Fibroblast of villous mesenchyme (primary cell): ENCODE data around the gene NXPH4. TPM values are rescaled to one million over a fixed set of nuclear protein-coding genes. Genes with fewer than 3 reads are reported as not detected.

Experiments used
- DNase-seq: peaks from one replicate; pipeline ENCODE4 v3.0.0-alpha.2; 2010; ENCODE audit warnings: low read depth
- H3K4me3 ChIP-seq: 2 replicates; pipeline ENCODE4 v1.5.1; 2011; ENCODE audit warnings: low read depth, mild to moderate bottlenecking, low read length
- small RNA-seq: library from RNA; depleted of rRNA; stranded (forward); fragments of <200 nt; gene quantifications from one replicate; pipeline ENCODE3, GENCODE V24; 2012
- total RNA-seq: library from RNA; depleted of rRNA; stranded (reverse); fragments of >200 nt; gene quantifications from 2 replicates; pipeline ENCODE4 v1.2.3, GENCODE V29; 2012
- TF ChIP-seq, protein P1 (sequence below): IDR thresholded peaks from 2 replicates; pipeline ENCODE4 v1.5.1; 2012; ENCODE audit warnings: low read depth, mild to moderate bottlenecking, low read length; ENCODE audit not compliant: insufficient read depth

Gene NXPH4
- total RNA-seq, 1 donor: 1.3 TPM

DNA sequence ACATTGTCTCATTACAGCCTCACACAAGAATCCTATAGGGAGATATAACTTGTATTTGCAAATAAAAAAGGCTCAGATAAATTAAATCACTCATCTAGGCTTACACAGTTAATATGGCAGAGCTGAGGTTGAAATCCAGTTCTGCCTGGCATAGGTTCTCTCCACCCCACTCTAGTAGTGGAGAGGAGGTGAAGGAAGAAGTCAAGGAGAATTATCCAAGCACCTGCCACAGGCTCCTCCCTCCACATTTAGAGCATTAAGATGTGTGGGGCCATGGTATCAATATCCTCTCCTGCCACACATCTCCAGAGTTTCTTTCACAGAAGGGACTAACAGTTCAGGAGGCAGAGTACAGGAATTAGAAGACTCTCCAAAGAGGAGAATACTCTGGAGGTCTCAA lies 56.9 kb downstream of the NXPH4 start:
- H3K4me3 ChIP-seq: no peak overlapping the region
- DNase-seq: no peak
- TF ChIP-seq, protein P1, sequence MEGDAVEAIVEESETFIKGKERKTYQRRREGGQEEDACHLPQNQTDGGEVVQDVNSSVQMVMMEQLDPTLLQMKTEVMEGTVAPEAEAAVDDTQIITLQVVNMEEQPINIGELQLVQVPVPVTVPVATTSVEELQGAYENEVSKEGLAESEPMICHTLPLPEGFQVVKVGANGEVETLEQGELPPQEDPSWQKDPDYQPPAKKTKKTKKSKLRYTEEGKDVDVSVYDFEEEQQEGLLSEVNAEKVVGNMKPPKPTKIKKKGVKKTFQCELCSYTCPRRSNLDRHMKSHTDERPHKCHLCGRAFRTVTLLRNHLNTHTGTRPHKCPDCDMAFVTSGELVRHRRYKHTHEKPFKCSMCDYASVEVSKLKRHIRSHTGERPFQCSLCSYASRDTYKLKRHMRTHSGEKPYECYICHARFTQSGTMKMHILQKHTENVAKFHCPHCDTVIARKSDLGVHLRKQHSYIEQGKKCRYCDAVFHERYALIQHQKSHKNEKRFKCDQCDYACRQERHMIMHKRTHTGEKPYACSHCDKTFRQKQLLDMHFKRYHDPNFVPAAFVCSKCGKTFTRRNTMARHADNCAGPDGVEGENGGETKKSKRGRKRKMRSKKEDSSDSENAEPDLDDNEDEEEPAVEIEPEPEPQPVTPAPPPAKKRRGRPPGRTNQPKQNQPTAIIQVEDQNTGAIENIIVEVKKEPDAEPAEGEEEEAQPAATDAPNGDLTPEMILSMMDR: no peak

Small RNAs within 50 kb of the gene (small RNA-seq; reads per million reads assigned to genes)
- gene MIR1228: 0.94 reads per million, percentile 7 among the genes with 10 or more reads in this experiment

Other genes starting within 250 kb of the NXPH4 start
- gene ZBTB39, start 210.2 kb upstream of the NXPH4 start, total RNA-seq: 4.8 and 6.9 TPM in 2 replicates
- gene TAC3, start 200.3 kb upstream of the NXPH4 start, total RNA-seq: 0.43 TPM in 1 of 2 replicates, not detected in the other
- gene MYO1A, start 166.7 kb upstream of the NXPH4 start, total RNA-seq: under 0.01 TPM in 1 of 2 replicates, not detected in the other
- gene NEMP1, start 138.0 kb upstream of the NXPH4 start, total RNA-seq: 10.0 and 19.0 TPM in 2 replicates
- gene NAB2, start 127.7 kb upstream of the NXPH4 start, total RNA-seq: 38.0 and 39.6 TPM in 2 replicates
- gene STAT6, start 105.4 kb upstream of the NXPH4 start, total RNA-seq: 81.5 and 81.6 TPM in 2 replicates
- 228 and 277 TPM in 2 replicates for gene LRP1, start 88.3 kb upstream of the NXPH4 start, total RNA-seq
- gene LRP1-AS, start 69.2 kb upstream of the NXPH4 start, total RNA-seq: not detected in 2 replicates
- 199 and 316 TPM in 2 replicates for gene SHMT2, start 12.9 kb downstream of the NXPH4 start, total RNA-seq
- gene STAC3, start 34.4 kb downstream of the NXPH4 start, total RNA-seq: 0.32 and 1.3 TPM in 2 replicates
- gene R3HDM2, start 214.2 kb downstream of the NXPH4 start, total RNA-seq: 16.8 and 19.0 TPM in 2 replicates
- under 0.01 TPM in 1 of 2 replicates, not detected in the other for gene INHBC, start 218.0 kb downstream of the NXPH4 start, total RNA-seq
- 1.7 and 4.5 TPM in 2 replicates for gene INHBE, start 238.5 kb downstream of the NXPH4 start, total RNA-seq
- gene GLI1, start 243.0 kb downstream of the NXPH4 start, total RNA-seq: 0.86 and 1.9 TPM in 2 replicates